Fibroblast of skin of left quadriceps (primary cell): ENCODE data around the gene DYNC1LI2.
"Not testable (repeated sequence)": the region's sequence is repeated elsewhere in the genome, so short reads cannot be mapped to it uniquely, and the experiment has no call there.

ENCODE experiments used
- DNase-seq, 2 experiments: peaks; one replicate each; pipeline ENCODE4 v3.0.0-alpha.2; 2013; ENCODE audit warnings: low read depth in 2 of 2

DYNC1LI2 gene

DNA sequence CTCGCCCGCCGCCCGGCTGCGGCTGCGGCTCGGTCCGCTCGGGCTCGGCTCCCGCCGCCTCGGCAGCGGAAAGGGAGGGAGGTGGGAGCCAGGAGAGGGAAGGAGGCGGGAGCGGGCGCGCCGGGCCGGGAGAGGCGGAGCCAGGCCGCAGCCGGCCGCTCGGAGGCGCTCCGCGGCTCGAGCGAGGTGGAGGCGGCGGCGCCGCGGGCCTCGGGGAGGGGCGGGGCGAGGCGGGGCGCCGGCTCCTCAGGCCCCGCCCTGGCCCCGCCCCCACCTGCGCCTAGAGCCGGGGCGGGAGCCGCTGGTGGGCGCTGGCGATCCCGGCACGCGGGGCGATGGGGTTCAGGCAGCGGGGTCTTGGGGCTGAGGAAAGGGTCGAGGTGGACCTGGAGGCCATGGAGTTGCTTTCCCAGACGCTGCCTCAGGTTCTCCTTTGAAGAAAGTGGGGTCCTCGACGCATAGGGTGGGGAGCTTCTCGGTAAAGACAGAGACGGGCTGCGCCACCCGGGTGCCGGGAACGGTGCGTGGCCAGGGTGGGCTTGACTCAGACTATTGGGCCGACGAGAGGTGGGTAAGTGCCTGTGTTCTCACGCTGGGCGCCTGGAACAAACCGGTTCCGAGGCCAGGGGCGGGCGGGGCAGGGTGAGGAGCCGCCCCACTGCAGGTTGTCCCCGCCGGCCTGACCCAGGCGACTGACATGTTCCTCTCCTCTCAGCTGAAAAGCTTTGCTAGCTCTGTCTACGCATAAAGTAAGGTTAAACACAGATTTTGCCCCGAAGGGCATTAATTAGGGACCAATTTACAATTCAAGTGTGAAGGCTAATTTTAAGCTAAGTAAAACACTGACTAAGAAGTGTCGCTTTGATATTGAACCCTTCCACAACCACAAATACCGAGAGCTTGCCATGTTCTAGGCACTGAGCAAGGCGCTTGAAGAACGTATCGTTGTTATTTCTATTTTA is 54.5 kb downstream of the DYNC1LI2 start, which contains the start of gene CMTM4:
TSS of gene CMTM4 (minus strand) at position 75 of the 962 bp plus-strand sequence. CDS start 218 bp downstream, outside the sequence.
- DNase-seq: peak; percentile 70 to 73

DNA sequence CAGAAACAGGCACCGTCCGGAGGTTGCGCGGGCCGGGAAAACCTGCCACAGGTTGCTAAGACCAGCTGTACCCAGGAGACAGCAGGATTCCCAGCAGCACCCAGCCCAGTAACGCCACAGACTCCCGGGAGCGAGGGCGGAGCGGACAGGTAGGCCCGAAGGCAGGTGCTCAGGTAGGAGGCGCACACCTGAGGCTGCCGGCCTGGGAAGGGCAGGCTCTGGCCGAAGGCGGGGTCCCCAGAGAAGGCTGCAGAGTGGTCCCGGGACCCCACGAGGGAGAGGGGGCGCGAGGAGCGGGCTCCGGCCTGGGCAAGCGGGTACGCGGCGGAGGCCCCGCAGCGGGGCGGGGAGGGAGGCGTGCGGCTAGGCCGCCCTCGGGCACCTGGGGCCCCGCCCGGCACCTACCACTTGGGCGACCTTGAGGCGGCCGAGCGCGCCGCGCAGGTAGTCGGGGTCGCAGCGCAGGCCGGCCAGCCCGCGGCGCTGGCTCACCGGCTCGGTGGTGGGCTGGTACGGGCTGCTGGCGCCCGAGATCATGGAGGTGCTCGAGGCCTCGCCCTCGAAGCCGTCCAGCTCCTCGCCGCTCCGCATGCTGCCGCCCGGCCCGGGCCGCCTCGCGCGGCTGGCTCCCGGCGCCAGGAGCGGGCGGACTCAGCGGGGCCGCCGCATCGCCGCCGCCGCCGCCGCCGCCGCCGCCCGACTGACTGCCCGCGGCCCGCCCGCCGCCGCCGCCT is 55.3 kb downstream of the DYNC1LI2 start:
- DNase-seq: no peak

DNA sequence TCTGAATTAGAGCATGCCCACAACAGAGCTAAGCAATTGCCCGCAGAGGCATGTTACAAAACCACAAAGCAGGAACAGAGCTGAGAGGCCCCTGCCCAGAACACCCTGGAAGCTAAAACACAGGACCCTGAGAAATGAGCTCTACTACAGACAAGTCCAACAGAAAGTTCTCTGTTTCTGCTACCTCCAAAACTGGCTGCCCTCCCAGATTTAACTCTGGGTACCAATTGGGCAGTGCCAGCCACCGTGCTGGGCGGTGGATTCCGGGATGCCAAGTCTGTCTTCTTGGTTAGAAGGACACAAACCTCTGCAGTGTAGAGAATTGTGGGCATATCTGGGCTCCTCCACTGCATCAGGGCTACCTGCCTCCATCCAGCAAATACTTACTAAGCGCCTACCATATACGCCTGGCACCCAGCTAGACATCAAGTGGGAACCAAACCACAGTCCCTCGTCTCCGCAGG is 55.9 kb downstream of the DYNC1LI2 start:
- no peak for DNase-seq

DNA sequence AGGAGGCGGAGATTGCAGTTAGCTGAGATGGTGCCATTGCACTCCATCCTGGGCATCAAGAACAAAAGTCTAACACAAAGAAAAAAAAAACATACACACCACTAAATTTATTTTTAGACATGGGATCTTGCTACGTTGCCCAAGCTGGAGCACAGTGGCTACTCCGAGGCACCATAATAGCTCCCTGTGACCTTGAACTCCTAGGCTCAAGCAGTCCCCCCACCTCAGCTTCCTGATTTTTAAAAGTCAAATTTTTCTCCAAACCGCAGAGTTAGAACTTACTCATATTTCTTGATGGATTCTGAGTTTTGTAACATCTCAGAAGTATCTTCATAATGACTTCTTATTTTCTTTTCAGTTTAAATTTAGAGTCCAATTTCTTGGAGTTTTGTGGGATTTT is 58.3 kb downstream of the DYNC1LI2 start:
- DNase-seq: no peak

DNA sequence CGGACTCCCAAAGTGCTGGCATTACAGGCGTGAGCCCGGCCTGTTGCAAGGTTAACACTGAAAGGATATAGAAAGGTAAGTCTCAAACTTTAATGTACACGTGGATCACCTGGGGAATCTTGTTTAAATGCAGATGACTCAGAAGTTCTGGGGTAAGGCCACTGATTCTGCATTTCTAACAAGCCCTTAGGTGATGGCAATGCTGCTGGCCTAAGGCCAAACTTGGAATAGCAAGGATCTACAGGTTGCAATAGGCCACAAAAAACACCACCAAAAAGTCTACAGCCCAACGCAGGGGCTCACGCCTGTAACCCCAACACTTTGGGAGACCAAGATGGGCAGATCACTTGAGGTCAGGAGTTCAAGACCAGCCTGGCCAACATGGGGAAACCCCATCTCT is 59.1 kb downstream of the DYNC1LI2 start:
- no peak for DNase-seq

DNA sequence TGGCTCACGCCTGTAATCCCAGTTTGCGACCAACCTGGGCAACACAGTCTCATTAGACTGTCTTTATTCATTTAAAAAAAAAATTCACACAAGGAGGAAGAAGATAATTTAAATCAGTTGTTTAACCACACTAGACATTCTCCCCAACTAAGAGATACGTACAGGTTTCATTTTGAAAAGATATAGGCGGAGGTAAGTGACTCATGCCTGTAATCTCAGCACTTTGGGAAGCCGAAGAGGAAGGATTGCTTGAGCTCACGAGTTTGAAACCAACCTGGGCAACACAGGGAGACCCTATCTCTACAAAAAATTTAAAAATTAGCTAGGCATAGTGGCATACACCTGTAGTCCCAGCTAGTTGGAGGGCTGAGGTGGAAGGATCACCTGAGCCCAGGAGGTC is 60.2 kb downstream of the DYNC1LI2 start:
- DNase-seq: no peak

DNA sequence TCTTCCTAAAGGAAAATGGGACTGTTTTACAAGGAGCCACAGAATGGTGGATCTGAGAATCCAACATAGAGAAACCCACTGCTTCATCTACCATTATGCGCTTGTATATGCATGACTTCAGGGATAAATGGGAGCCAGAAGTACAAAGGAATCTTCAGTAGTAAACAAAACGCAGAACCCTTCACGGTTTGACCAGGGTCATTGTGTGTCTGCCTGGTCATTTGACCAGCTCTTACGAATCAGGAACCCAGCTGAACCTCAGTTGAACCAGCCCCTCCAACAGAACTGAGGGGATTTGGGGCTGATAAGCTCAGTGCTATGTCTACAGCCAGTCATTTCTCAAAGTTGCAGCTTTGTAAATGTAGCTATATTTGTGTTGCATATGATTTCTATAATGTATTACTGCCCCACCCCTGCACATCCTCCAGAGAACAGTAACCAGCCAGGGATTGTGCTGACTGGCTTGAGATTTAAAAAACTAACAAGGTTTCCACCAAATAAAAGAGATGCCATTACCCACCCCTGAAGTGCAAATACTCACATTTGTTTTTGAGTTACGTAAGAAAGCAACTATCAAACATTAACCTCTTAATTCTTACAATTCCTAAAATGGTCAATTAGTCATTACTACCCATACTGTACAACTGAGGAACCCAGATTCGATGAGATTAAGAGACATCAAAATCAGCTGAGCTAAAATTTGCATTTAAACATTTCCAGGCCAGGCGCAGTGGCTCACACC is 61.1 kb downstream of the DYNC1LI2 start:
- no peak for DNase-seq

DNA sequence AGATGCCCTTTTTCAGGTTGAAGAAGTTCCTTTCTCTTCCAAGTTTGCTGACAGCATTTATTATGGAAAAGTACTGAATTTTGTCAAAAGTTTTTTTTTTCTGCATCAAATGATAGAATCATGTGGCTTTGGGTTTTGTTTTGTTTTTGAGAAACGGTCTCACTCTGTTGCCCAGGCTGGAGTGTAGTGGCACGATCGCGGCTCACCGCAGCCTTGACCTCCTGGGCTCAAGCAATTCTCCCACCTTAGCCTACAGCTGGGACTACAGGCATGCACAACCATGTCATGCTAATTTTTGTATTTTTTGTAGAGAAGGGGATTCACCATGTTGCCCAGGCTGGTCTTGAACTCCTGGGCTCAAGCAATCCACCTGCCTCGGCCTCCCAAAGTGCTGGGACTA is 62.1 kb downstream of the DYNC1LI2 start:
- DNase-seq: no peak

DNA sequence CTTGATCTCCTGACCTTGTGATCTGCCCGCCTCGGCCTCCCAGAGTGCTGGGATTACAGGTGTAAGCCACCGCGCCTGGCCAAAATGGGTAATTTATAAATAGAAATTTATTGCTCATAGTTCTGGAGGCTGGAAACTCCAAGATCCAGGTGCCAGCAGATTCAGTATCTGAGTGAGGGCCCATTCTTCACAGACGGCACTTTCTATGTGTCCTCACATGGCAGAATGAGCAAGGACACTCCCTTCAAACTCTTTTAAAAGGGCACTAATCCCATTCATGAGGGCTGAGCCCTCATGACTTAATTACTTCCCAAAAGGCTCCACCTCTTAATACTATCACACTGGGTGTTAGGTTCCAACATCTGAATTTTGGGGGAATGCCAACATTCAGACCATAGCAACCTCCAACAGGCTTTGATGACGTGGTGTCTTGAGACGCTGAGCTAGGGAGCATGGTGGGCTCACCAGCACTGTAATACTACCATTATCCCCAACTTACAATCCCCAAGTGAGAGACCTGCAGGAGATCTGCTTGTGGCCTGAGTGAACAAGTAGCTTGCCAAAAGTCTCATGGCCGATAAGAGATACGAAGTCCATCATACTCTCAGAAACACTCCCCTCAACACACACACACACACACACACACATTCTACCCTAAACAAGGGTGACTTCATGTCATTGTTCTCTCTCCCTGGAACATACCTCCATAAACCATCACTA is 63.3 kb downstream of the DYNC1LI2 start:
- no peak for DNase-seq

DNA sequence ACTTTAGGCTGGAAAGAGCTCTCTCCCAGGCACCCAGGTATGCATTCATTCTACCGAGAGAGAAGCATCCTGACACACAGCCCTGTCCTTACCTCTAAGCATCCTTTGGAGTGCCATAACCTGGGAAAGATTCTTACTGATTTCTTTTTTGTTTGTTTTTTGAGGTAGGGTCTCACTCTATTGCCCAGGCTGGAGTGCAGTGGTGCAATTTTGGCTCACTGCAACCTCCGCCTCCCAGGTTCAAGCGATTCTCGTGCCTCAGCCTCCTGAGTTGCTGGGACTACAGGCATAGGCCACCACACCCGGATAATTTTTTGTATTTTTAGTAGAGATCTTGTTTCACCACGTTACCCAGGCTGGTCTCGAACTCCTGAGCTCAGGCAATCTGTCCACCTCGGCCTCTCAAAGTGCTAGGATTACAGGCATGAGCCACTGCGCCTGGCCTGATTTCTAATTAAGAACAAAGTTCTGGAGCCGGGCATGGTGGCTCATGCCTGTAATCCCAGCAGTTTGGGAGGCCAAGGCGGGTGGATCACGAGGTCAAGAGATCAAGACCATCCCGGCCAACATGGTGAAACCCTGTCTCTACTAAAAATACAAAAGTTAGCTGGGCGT is 65.8 kb downstream of the DYNC1LI2 start:
- not testable (repeated sequence) for DNase-seq

DNA sequence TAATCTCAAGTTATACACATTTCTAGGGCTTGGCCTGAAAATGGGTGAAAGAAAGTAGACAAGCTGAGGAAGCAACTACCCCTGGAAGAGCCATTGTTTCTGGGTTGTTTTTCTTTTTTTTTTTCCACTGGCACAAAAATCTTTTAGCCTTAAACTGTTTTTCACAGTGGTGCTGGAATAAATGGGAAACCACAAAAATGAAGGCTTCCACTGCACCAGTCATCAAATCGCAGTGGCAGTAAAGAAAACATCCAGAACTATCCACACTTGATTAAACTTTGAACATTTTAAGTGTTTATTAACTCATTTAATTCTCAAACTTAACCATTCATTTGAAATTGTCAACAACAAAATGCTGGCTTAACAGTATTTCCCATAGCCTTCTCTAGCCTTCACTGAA is 69.1 kb downstream of the DYNC1LI2 start:
- DNase-seq: no peak

DNA sequence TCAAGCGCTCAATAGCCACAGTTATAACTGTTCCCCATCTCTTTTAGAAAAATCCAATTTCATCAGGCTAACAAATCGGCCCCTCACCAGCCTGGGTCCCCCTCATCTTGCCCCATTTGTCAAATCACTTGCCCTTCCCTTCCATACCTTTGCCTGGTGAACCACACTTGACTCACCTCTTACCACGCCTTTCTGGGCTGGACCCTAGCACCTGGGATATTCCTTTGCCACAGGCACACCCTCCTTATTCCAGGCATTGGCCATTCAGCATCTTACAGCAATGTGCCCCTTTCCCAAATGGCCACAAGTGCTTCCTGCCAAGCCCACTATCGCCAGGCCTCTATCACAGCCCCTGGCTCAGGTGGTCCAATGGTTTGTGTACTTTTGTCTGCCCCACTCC is 69.7 kb downstream of the DYNC1LI2 start:
- DNase-seq: no peak

DNA sequence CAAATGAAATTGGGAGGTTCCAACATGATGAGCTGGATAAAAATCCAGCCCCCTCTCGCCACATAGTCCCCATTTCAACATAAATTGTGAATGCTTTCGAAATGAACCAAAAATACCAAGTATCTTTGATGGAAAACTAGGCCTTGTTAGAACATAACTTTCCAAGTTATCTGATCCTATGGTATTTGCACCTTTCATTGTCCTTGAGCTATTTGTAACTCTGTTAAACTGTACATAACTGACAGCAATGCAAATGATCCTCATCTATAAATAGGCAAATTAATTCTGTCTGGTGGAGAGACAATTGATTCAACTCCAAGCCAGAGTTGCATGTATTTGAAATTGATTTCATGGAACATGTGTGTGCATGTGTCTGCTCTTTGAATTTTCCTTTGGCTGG is 73.1 kb downstream of the DYNC1LI2 start:
- DNase-seq: no peak

DNA sequence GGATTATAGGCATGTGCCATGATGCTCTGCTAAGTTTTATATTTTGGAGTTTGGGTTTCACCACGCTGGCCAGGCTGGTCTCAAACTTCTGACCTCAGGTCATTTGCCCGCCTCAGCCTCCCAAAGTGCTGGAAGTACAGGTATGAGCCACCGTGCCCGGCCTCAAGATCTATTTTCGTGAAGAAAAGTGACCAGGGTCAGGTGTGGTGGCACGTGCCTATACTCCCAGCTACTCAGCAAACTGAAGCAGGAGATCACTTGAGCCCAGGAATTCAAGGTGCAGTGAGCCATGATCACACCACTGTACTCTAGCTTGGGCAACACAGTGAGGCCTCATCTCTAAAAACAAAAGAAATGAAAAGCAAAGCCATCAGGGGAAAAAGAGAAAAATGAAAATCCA is 73.6 kb downstream of the DYNC1LI2 start:
- no peak for DNase-seq

DNA sequence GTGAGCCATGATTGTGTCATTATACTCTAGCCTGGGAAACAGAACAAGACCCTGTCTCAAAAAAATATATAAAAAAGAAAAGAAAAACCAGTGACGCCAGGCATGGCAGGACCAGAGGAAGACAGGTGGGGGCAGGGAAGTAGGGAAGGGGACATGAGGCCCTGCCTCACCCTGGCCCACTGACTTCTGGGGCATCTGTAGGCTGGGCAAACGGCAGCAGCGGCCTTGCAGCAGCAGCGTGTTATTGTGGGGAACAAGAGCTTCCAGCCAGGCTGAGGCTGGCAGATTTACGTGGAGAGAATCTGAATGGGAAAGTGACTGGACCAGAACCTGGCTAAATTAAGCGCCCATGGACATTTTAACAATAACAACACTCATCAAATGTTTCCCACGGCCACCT is 74.2 kb downstream of the DYNC1LI2 start:
- DNase-seq: no peak

DNA sequence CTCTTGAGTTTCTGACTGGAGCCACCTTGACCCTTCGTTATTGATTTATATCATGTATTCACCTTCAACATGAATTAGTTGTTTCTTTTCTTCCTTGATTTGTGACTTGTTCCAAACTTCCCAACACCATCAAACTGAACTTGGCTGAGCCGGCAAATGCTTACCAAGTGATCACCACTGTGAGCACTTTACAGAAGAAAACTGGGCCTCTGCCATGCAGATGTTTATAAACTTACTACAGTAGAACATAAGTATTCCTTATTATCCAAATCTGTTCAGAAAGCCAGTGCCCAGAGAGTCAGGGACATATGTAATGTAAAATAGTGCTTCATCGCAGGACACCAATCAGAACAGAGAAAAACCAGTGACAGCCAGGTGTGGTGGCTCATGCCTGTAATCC is 74.8 kb downstream of the DYNC1LI2 start:
- no peak for DNase-seq

DNA sequence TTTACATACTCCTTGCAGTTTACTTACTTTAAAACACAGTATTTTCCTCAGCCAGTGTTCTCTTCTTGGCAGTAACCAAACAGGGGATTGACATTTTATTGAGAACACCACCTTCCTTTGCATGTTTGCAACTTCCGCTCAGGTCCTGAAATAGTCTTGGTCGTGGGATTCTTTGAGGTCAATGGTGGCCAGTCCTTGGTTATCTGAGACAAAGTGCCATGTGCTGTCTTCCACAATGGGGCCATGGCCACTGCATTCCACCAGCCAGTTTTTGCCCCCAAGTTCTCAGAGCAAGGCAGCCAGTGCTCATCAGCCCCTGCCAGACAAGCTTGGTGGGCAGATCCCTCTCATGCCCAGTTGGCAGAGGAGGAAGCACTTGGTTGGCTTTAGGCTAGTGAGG is 77.7 kb downstream of the DYNC1LI2 start:
- DNase-seq: no peak
